Caco-2 (cell line): ENCODE results near the gene THY1. TPM values are rescaled to one million over a fixed set of nuclear protein-coding genes. Genes with fewer than 3 reads are reported as not detected.

Experiments
- BruUV-seq: library from RNA; stranded (reverse); fragments of 400-500 nt; replicated peaks from 2 replicates; lab custom pipeline; 2021; lab: Mats Ljungman, UMichigan
- CTCF ChIA-PET: fragments of 300-600 bp; sonication (Branson Sonifier 250); formaldehyde crosslinking; loops from one replicate; lab custom pipeline; 2022; ENCODE audit warnings: antibody characterized with exemption; lab: Charles Lee
- POLR2A ChIA-PET: fragments of 300-600 bp; sonication (Branson Sonifier 250); formaldehyde crosslinking; loops from one replicate; lab custom pipeline; 2022; ENCODE audit warnings: antibody characterized with exemption; lab: Charles Lee
- DNase-seq, 2 experiments: peaks; one replicate each; pipeline versions ENCODE4 v3.0.0 to v3.0.0-alpha.2; 2020 to 2022
- H3K27me3 ChIP-seq: replicated peaks from 2 replicates; pipeline ENCODE4 v1.6.0; 2011; ENCODE audit warnings: low read length; ENCODE audit not compliant: control insufficient read depth, insufficient read depth
- H3K36me3 ChIP-seq: 2 replicates; pipeline ENCODE4 v1.5.1; 2011; ENCODE audit warnings: low read length; ENCODE audit not compliant: control insufficient read depth, insufficient read depth
- H3K4me1 ChIP-seq: fragments of 250-450 bp; sonication (Bioruptor Pico); 2 replicates; pipeline ENCODE4 v1.5.1; 2020; ENCODE audit warnings: mild to moderate bottlenecking
- H3K4me3 ChIP-seq: 2 replicates; pipeline ENCODE4 v1.5.1; 2011; ENCODE audit warnings: low read depth, mild to moderate bottlenecking, control low read depth, low read length
- H3K9me3 ChIP-seq: fragments of 250-450 bp; sonication (Bioruptor Pico); 2 replicates; pipeline ENCODE4 v1.5.1; 2020; ENCODE audit warnings: mild to moderate bottlenecking, moderate library complexity
- H3K27ac Mint-ChIP-seq: one replicate; pipeline ENCODE4 v1.8.0; 2022; ENCODE audit warnings: mixed read lengths; ENCODE audit not compliant: unreplicated experiment
- H3K27me3 Mint-ChIP-seq: one replicate; pipeline ENCODE4 v1.8.0; 2022; ENCODE audit warnings: mixed read lengths; ENCODE audit not compliant: insufficient read depth, unreplicated experiment
- H3K36me3 Mint-ChIP-seq: one replicate; pipeline ENCODE4 v1.8.0; 2022; ENCODE audit warnings: mild to moderate bottlenecking, mixed read lengths; ENCODE audit not compliant: insufficient read depth, unreplicated experiment
- H3K4me1 Mint-ChIP-seq: one replicate; pipeline ENCODE4 v1.8.0; 2022; ENCODE audit warnings: low read depth, mixed read lengths; ENCODE audit not compliant: unreplicated experiment
- H3K4me3 Mint-ChIP-seq: one replicate; pipeline ENCODE4 v1.8.0; 2022; ENCODE audit warnings: mild to moderate bottlenecking, moderate library complexity, mixed read lengths; ENCODE audit not compliant: unreplicated experiment
- H3K9me3 Mint-ChIP-seq: one replicate; pipeline ENCODE4 v1.8.0; 2022; ENCODE audit warnings: mixed read lengths; ENCODE audit not compliant: unreplicated experiment
- intact Hi-C: fragments of 100-400 bp; cut with micrococcal nuclease; formaldehyde crosslinking; loops from one replicate; pipeline ENCODE4 v1.10.0; 2022; ENCODE audit not compliant: unreplicated experiment
- total RNA-seq: library from RNA; stranded (reverse); gene quantifications from 2 replicates; pipeline ENCODE4 v1.2.3, GENCODE V29; 2022
- TF ChIP-seq, protein P1 (sequence below), 2 experiments: fragments of 200-600 bp in 1 of 2; IDR thresholded peaks; 1 replicate in 1 of 2; 2 replicates in 1 of 2; pipeline versions ENCODE4 v1.5.1 to v1.8.0; 2011 to 2022; ENCODE audit warnings: antibody characterized with exemption in 1 of 2, control low read depth in 1 of 2, inconsistent platforms in 1 of 2, low read depth in 1 of 2, low read length in 1 of 2, mild to moderate bottlenecking in 1 of 2, moderate library complexity in 1 of 2; ENCODE audit not compliant: insufficient read depth in 1 of 2, severe bottlenecking in 1 of 2, unreplicated experiment in 1 of 2

THY1 gene
- total RNA-seq, 1 experiment from 2014 or later, result not detected

DNA sequence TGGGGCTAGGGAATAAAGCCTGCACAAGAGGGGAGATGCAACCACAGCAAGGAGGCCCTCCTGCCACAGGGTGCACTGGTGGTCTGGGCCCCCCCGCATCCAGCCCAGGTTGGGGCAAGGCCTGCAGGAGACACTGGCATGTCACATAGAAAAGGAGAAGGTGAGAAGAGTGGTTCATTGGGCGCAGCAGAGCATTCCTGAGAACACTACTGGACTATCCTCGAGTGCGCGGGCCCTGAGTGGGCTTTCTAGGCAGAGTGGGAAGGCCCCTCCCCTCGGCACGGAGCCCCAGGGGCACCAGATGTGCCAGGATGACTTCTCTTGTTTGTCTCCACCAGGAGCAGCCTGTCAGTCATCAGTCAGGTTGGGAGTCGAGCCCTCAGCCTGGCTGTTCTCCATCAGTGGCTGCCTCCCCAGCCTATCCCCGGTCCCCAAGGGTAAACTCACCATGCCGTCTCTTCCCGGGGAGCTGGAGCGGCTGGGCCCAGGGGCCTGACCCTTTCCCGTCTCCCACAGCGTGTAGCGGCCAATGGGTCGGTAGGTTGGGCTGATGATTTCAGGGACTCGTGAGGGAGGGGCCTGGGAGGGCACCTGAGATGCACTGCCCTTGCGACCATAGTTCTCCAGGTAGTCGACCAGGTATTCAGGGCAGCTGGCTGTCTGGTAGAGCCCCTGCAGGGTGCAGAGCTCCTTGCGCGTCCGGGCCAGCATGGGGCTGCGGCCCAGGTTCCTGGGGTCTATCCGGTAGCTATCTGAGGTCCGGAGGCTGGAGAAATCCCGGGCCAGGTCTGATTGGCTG lies 50.5 kb downstream of the THY1 start:
- Mint-ChIP-seq H3K4me3 (no peak overlapping the region), H3K9me3 (no peaks in the 10 kb centered on the region), H3K4me1 (peaks cover 32% of the 10 kb centered on the region), H3K36me3 (no peaks in the 10 kb centered on the region), H3K27me3 (no peaks in the 10 kb centered on the region), H3K27ac (no peak overlapping the region)
- TF ChIP-seq, protein P1, sequence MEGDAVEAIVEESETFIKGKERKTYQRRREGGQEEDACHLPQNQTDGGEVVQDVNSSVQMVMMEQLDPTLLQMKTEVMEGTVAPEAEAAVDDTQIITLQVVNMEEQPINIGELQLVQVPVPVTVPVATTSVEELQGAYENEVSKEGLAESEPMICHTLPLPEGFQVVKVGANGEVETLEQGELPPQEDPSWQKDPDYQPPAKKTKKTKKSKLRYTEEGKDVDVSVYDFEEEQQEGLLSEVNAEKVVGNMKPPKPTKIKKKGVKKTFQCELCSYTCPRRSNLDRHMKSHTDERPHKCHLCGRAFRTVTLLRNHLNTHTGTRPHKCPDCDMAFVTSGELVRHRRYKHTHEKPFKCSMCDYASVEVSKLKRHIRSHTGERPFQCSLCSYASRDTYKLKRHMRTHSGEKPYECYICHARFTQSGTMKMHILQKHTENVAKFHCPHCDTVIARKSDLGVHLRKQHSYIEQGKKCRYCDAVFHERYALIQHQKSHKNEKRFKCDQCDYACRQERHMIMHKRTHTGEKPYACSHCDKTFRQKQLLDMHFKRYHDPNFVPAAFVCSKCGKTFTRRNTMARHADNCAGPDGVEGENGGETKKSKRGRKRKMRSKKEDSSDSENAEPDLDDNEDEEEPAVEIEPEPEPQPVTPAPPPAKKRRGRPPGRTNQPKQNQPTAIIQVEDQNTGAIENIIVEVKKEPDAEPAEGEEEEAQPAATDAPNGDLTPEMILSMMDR (IDR thresholded peaks at IDR 0.05; ENCODE audit: insufficient read depth in 1 of 2, low read depth in 1 of 2, low read length in 1 of 2, severe bottlenecking in 1 of 2, unreplicated experiment in 1 of 2), result no peak
- intact Hi-C loops, result no loop called here
- Histone ChIP-seq H3K4me1 (peaks cover 38% of the 10 kb centered on the region), H3K27me3 (no peaks in the 10 kb centered on the region), H3K36me3 (no peaks in the 10 kb centered on the region), H3K4me3 (no peak overlapping the region), H3K9me3 (no peaks in the 10 kb centered on the region)
- POLR2A ChIA-PET, result no interaction called here
- CTCF ChIA-PET, result interaction anchor here (3.3 to 11.8 kb wide), 3 partner anchors 10 to 50 kb away, joined by 30 to 220 read pairs (median 37); partner anchors contain the start of gene C1QTNF5
- BruUV-seq, result no TSS peak
- DNase-seq, result peak in 1 of 2 experiments; percentile 4

DNA sequence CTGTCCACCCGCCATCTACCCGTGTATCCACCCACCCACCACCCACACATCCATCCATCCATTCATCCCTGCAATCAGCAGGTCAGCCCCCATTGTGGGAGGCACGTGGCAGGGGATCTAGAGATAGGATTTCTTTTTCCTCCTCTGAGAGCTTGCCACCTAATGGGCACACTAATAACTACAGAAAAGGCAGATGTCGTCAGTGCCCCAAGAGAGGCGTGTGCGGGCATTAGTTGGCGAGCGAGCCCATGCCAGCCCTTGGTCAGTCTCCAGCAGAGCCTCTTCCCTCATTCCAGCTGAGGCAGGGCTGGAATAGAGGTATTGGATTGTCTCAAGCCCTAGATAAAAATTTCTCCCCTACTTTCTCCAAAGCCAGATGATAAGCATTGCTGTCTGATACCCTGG lies 51.2 kb downstream of the THY1 start:
- peak in 1 of 2 experiments; percentile 2 for DNase-seq
- BruUV-seq, result no TSS peak
- POLR2A ChIA-PET, result no interaction called here

DNA sequence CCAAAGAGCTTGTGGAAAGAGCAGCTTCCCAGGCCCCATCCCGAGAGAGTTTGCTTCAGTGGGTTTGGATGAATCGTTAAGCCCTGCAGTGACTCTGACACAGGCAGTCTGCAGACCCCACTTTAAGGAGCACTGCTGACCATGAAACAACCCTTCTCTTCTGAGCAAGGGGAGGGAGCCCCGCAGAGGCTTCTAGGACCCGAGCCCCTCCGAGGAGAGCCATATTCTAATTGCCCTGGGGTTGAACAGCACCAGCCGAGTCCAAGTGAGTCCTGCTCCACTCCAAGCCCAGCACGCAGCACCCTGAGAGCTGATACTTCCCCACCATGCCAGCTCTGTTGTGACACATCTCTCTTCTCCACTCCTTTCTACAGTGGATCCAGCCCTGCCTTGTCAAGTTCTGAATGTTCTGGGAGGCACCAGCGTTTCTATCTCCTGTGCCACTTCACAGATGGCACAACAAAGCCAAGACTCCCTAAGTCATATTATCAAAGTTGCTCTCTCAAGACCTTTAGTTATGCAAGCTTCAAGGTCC lies 51.8 kb downstream of the THY1 start:
- H3K4me3 ChIP-seq, result no peak overlapping the region
- H3K9me3 Mint-ChIP-seq, result no peaks in the 10 kb centered on the region
- TF ChIP-seq, protein P1 (IDR thresholded peaks at IDR 0.05; ENCODE audit: insufficient read depth in 1 of 2, low read depth in 1 of 2, low read length in 1 of 2, severe bottlenecking in 1 of 2, unreplicated experiment in 1 of 2), result no peak
- no peak for DNase-seq
- no peak overlapping the region for H3K27ac Mint-ChIP-seq
- intact Hi-C loops, result no loop called here
- no peaks in the 10 kb centered on the region for H3K27me3 ChIP-seq
- no peaks in the 10 kb centered on the region for H3K9me3 ChIP-seq
- H3K4me3 Mint-ChIP-seq, result no peak overlapping the region
- H3K36me3 ChIP-seq, result no peaks in the 10 kb centered on the region
- CTCF ChIA-PET, result interaction anchor here (0.7 to 11.8 kb wide), 7 partner anchors 9 to 49 kb away, joined by 3 to 220 read pairs (median 4); partner anchors contain the start of gene C1QTNF5
- no peaks in the 10 kb centered on the region for H3K27me3 Mint-ChIP-seq
- H3K36me3 Mint-ChIP-seq, result no peaks in the 10 kb centered on the region
- no TSS peak for BruUV-seq
- peaks cover 44% of the 10 kb centered on the region for H3K4me1 Mint-ChIP-seq
- POLR2A ChIA-PET, result interaction anchor here (0.8 kb wide), 1 partner anchor 10 kb away, joined by 3 read pairs; no protein-coding TSS in a partner anchor
- peaks cover 51% of the 10 kb centered on the region for H3K4me1 ChIP-seq

More for the DNA sequence above, 51.2 kb downstream of the THY1 start:
- H3K4me1 ChIP-seq, result peaks cover 44% of the 10 kb centered on the region
- H3K27me3 ChIP-seq, result no peaks in the 10 kb centered on the region
- Mint-ChIP-seq H3K27me3 (no peaks in the 10 kb centered on the region), H3K4me3 (no peak overlapping the region), H3K36me3 (no peaks in the 10 kb centered on the region), H3K4me1 (peaks cover 37% of the 10 kb centered on the region), H3K27ac (no peak overlapping the region), H3K9me3 (no peaks in the 10 kb centered on the region)
- CTCF ChIA-PET, result interaction anchor here (0.7 to 11.8 kb wide), 4 partner anchors 9 to 41 kb away, joined by 4 to 220 read pairs (median 4); partner anchors contain the start of gene C1QTNF5
- H3K4me3 ChIP-seq, result no peak overlapping the region
- intact Hi-C loops, result no loop called here
- no peaks in the 10 kb centered on the region for H3K36me3 ChIP-seq
- TF ChIP-seq, protein P1 (IDR thresholded peaks at IDR 0.05; ENCODE audit: insufficient read depth in 1 of 2, low read depth in 1 of 2, low read length in 1 of 2, severe bottlenecking in 1 of 2, unreplicated experiment in 1 of 2), result no peak
- no peaks in the 10 kb centered on the region for H3K9me3 ChIP-seq
